T47D (cell line): ENCODE results near the gene PDCD7.
"Not testable (repeated sequence)": the region's sequence is repeated elsewhere in the genome, so short reads cannot be mapped to it uniquely, and the experiment has no call there.

ENCODE experiments used
- DNase-seq, 2 experiments: peaks; one replicate each; pipeline versions ENCODE4 v3.0.0 to v3.0.0-alpha.2; 2011 to 2012; ENCODE audit warnings: low read depth in 1 of 2, low spot score in 1 of 2
- JUND ChIP-seq: IDR thresholded peaks from 2 replicates; pipeline ENCODE4 v1.6.1; 2012; ENCODE audit warnings: low read depth
- in situ Hi-C: cut with HindIII; loops from 2 replicates; pipeline ENCODE4 v1.10.0; 2016; ENCODE audit warnings: low sequenced_read_pairs, low pct_unique_long_range_greater_than_20kb

PDCD7 gene, protein sequence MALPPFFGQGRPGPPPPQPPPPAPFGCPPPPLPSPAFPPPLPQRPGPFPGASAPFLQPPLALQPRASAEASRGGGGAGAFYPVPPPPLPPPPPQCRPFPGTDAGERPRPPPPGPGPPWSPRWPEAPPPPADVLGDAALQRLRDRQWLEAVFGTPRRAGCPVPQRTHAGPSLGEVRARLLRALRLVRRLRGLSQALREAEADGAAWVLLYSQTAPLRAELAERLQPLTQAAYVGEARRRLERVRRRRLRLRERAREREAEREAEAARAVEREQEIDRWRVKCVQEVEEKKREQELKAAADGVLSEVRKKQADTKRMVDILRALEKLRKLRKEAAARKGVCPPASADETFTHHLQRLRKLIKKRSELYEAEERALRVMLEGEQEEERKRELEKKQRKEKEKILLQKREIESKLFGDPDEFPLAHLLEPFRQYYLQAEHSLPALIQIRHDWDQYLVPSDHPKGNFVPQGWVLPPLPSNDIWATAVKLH

GRCh38 chr15:65133548-65134200 is at the start of gene PDCD7:
PDCD7 (minus strand) TSS chr15:65133808; CDS start chr15:65133781, 27 bp downstream.
- peak; percentile 94 to 97 for DNase-seq
- in situ Hi-C loops, result no loop called here
- TF ChIP-seq JUND, result no peak

DNA sequence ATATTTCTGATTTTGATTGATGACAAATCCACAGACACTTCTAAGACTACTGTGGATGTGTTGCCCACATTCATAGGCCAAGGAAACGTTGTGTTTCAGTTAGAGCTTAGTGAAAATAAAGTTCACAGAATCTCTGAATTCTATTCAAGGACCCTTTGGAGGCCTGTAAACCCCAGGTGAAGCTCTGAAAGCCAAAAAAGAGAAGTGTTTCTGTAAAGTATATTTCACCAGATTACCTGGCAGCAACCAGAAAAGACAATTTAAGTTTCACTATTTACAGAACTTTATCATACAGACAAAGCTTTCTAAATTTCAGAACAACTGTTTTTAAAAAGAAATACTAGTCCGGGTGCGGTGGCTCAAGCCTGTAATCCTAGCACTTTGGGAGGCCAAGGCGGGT is 48.9 kb upstream of the PDCD7 start:
- in situ Hi-C loops, result no loop called here
- no peak for TF ChIP-seq JUND

GRCh38 chr15:65181582-65182353 is 48.2 kb upstream of the PDCD7 start:
- DNase-seq, in situ Hi-C loops: not testable (repeated sequence)

More for the DNA sequence above, 48.9 kb upstream of the PDCD7 start:
- no peak for DNase-seq

GRCh38 chr15:65180167-65180566 is 46.6 kb upstream of the PDCD7 start:
- DNase-seq, result no peak
- in situ Hi-C loops, result no loop called here
- TF ChIP-seq JUND, result no peak

- in situ Hi-C loops, result no loop called here
- DNase-seq, result no peak
- no peak for TF ChIP-seq JUND
These were observed 44.3 kb upstream of the PDCD7 start for GRCh38 chr15:65177901-65178300.

DNA sequence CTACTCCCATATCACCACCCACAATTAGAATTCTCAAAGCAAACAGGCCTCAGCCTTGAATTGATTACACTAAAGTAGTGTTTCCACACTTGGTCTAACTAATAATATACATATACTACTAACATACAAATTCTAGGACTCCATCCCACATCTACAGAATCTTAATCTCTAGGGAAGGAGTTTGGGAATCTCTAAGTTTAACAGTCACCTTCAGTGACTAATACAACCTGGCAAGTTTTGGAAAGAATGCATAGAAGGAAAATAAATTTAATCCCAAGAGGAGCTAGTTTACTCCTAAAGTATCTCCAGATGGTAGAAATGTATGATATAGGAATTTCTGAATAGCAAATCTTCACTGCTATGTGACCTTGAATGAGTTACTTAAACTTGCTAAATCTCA is 42.4 kb upstream of the PDCD7 start:
- no peak for TF ChIP-seq JUND
- no peak for DNase-seq
- in situ Hi-C loops, result no loop called here

GRCh38 chr15:65175511-65175910 is 41.9 kb upstream of the PDCD7 start:
- TF ChIP-seq JUND, result no peak
- DNase-seq, result no peak
- in situ Hi-C loops, result no loop called here

- no peak for DNase-seq
- in situ Hi-C loops, result no loop called here
- no peak for TF ChIP-seq JUND
These were observed 40.9 kb upstream of the PDCD7 start for GRCh38 chr15:65174509-65174908.

- DNase-seq, result no peak
- TF ChIP-seq JUND, result no peak
- in situ Hi-C loops, result no loop called here
These were observed 38.9 kb upstream of the PDCD7 start for GRCh38 chr15:65172531-65172930.

GRCh38 chr15:65171428-65171827 is 37.8 kb upstream of the PDCD7 start:
- in situ Hi-C loops, result no loop called here
- DNase-seq, result peak in 1 of 2 experiments; percentile 15
- no peak for TF ChIP-seq JUND

DNA sequence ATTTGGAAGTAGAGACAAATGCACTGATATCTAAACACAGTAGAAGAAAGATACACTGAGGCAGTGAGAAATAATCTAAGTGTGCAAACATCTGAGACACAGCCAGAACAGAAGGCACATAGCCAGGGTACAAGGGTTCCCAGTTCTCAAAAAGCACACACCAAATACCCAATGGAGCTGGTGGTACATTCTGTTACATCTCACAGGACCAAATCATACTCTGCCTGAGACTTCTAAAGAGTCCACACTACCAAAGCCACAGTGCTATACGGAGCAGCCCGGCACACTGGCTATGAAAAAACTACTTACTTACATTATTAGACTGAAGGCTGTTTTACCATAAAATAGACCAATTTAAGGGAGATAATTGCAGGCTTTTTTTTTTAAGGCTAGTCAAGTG is 32.3 kb upstream of the PDCD7 start:
- in situ Hi-C loops, result no loop called here
- no peak for DNase-seq
- TF ChIP-seq JUND, result no peak

- in situ Hi-C loops, result no loop called here
- no peak for DNase-seq
- TF ChIP-seq JUND, result no peak
These were observed 30.5 kb upstream of the PDCD7 start for GRCh38 chr15:65164139-65164538.

DNA sequence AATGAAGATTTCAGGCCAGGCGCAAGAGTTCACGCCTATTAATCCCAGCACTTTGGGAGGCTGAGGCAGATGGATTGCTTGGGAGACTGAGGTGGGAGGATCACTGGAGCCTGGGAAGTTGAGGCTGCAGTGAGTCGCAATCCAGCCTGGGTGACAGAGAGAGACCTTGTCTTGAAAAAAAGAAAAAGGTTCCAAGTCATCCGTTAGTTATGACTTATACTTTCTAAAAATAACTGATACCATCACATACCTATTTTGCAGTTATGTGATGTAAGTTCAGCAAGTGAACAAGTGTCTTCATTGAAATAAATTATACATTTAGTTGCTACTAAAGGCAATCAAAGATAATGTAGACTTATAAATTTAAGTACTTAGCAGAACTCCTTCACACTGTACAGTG is 29.4 kb upstream of the PDCD7 start:
- DNase-seq, result no peak
- no peak for TF ChIP-seq JUND
- in situ Hi-C loops, result no loop called here
